DND-41 (cell line): ENCODE measurements around the gene RIMS1.

Experiments used
- ATAC-seq: fragments of 200-7000 bp; cut with Tn5 transposase; 3 replicates; pipeline ENCODE4 v1.9.1; 2021; ENCODE audit warnings: low read depth; ENCODE audit not compliant: insufficient read depth
- DNase-seq: peaks from one replicate; pipeline ENCODE4 v3.0.0-alpha.2; 2020
- H2AFZ ChIP-seq: 2 replicates; pipeline ENCODE4 v1.6.0; 2012; ENCODE audit warnings: low read depth, low read length
- H3K27ac ChIP-seq: 2 replicates; pipeline ENCODE4 v1.5.1; 2012; ENCODE audit warnings: low read length, inconsistent platforms
- H3K27me3 ChIP-seq: fragments of 200-600 bp; sonication (generic); 2 replicates; pipeline ENCODE4 v1.6.0; 2012; ENCODE audit warnings: low read length, mild to moderate bottlenecking, inconsistent platforms; ENCODE audit not compliant: insufficient read depth, poor library complexity
- H3K36me3 ChIP-seq: 2 replicates; pipeline ENCODE4 v1.5.1; 2012; ENCODE audit warnings: low read length, inconsistent platforms; ENCODE audit not compliant: insufficient read depth
- H3K4me1 ChIP-seq: 2 replicates; pipeline ENCODE4 v1.5.1; 2012; ENCODE audit warnings: mild to moderate bottlenecking, low read length; ENCODE audit not compliant: insufficient read depth
- H3K4me2 ChIP-seq: 2 replicates; pipeline ENCODE4 v1.6.0; 2012; ENCODE audit warnings: mild to moderate bottlenecking, moderate library complexity, low read length, inconsistent platforms; ENCODE audit not compliant: insufficient read depth
- H3K4me3 ChIP-seq, 2 experiments: fragments of 200-600 bp in 1 of 2; shearing (Covaris generic) in 1 of 2; 2 replicates each; pipeline ENCODE4 v1.5.1; 2012 to 2016; ENCODE audit warnings: inconsistent platforms in 2 of 2, low read length in 2 of 2, mild to moderate bottlenecking in 2 of 2, low read depth in 1 of 2, moderate library complexity in 1 of 2
- H3K79me2 ChIP-seq: 2 replicates; pipeline ENCODE4 v1.6.0; 2012; ENCODE audit warnings: low read length, inconsistent platforms; ENCODE audit not compliant: insufficient read depth
- H3K9ac ChIP-seq: 2 replicates; pipeline ENCODE4 v1.6.0; 2012; ENCODE audit warnings: low read depth, mild to moderate bottlenecking, inconsistent platforms, low read length, moderate library complexity
- H3K9me3 ChIP-seq: 2 replicates; pipeline ENCODE4 v1.5.1; 2012; ENCODE audit warnings: low read length, moderate library complexity, mild to moderate bottlenecking, inconsistent platforms; ENCODE audit not compliant: insufficient read depth, severe bottlenecking
- H4K20me1 ChIP-seq: 2 replicates; pipeline ENCODE4 v1.6.0; 2012; ENCODE audit warnings: low read length; ENCODE audit not compliant: insufficient read depth
- EZH2 ChIP-seq: IDR thresholded peaks from 3 replicates; pipeline ENCODE4 v1.6.1; 2012; ENCODE audit warnings: borderline replicate concordance, low read depth, mild to moderate bottlenecking, moderate library complexity, low read length, inconsistent platforms; ENCODE audit not compliant: severe bottlenecking
- TF ChIP-seq, protein P1 (sequence below): IDR thresholded peaks from 2 replicates; pipeline ENCODE4 v1.5.1; 2012; ENCODE audit warnings: borderline replicate concordance, low read length, moderate library complexity, mild to moderate bottlenecking; ENCODE audit not compliant: poor library complexity, severe bottlenecking; ENCODE audit errors: extremely low read depth

RIMS1 gene

DNA sequence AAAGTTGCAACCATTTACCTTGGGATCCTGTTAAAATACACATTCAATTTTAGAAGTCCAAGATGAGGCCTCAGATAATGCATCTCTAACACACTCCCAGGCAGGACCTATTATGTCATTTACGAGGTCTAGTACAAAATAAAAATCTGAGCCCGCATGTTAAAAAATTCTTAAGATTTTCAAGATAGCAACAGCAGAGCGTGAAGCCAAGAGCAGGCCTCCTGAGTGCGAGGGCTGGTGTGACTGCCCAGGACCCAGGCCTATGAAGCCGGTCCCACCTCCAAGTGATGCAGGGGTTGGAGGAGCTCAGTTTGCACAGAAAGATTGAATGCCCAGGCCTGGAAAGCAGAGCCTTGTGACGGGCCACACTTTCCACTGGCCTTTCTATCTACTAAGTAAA, 524.4 kb downstream of the RIMS1 start:
- no peak for TF ChIP-seq EZH2
- TF ChIP-seq, protein P1, sequence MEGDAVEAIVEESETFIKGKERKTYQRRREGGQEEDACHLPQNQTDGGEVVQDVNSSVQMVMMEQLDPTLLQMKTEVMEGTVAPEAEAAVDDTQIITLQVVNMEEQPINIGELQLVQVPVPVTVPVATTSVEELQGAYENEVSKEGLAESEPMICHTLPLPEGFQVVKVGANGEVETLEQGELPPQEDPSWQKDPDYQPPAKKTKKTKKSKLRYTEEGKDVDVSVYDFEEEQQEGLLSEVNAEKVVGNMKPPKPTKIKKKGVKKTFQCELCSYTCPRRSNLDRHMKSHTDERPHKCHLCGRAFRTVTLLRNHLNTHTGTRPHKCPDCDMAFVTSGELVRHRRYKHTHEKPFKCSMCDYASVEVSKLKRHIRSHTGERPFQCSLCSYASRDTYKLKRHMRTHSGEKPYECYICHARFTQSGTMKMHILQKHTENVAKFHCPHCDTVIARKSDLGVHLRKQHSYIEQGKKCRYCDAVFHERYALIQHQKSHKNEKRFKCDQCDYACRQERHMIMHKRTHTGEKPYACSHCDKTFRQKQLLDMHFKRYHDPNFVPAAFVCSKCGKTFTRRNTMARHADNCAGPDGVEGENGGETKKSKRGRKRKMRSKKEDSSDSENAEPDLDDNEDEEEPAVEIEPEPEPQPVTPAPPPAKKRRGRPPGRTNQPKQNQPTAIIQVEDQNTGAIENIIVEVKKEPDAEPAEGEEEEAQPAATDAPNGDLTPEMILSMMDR, result no peak
- no peaks in the 10 kb centered on the region for H3K4me1 ChIP-seq
- H3K79me2 ChIP-seq, result no peaks in the 10 kb centered on the region
- ATAC-seq (no peak), DNase-seq (no peak)
- no peaks in the 10 kb centered on the region for H4K20me1 ChIP-seq
- H3K36me3 ChIP-seq, result no peaks in the 10 kb centered on the region
- no peak overlapping the region for H3K27ac ChIP-seq
- H2AFZ ChIP-seq, result no peak overlapping the region
- H3K9me3 ChIP-seq, result no peaks in the 10 kb centered on the region
- H3K27me3 ChIP-seq, result peaks cover 2% of the 10 kb centered on the region
- H3K9ac ChIP-seq, result no peak overlapping the region
- H3K4me2 ChIP-seq, result no peak overlapping the region
- H3K4me3 ChIP-seq, result no peak overlapping the region

DNA sequence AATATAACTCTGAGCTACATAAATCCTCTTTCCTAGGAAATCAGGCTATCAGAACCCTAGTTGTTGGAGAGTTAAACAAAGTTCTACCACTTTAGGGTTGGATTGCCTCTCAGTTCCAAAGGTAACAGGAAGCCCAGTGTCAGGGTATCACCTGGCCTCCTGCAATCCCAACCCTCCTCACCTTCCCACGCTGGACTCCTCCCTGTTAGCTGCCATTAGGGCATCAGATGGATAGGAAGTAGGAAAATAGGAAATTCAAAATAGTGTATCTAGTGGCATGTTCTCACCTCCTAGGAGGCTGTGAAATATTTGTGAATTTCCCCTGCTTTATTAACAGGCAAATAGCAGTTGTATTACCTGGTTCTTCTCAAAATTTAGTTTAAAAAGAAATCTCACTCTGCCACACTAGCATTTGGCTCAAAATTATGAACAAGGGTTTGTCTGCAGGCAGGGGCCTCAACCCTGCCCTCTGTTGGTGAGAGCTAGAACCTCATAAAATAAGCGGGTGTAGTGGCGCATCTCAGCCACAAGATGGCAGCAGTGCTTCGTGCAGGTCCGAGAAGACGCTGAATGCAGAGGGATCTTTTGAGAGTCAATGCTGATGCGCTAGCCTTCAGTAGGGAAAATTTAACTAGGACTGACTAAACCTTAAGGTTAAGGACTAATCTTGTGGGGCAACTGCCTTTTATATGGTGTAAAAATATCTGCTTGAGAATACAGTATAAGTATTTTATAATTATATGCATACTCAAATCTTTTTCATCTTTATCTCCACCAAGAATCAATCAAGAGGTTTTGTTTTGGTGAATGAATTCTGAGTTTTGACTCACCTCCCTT, 525.7 kb downstream of the RIMS1 start:
- no peaks in the 10 kb centered on the region for H3K36me3 ChIP-seq
- H3K4me1 ChIP-seq, result no peaks in the 10 kb centered on the region
- peaks cover 2% of the 10 kb centered on the region for H3K27me3 ChIP-seq
- no peaks in the 10 kb centered on the region for H4K20me1 ChIP-seq
- no peak overlapping the region for H2AFZ ChIP-seq
- no peaks in the 10 kb centered on the region for H3K79me2 ChIP-seq
- DNase-seq (peak; percentile 81), ATAC-seq (peak; percentile 79)
- no peaks in the 10 kb centered on the region for H3K9me3 ChIP-seq
- no peak overlapping the region for H3K9ac ChIP-seq
- H3K27ac ChIP-seq, result no peak overlapping the region
- TF ChIP-seq EZH2, result no peak
- TF ChIP-seq, protein P1, result peak; percentile 100
- no peak overlapping the region for H3K4me3 ChIP-seq
- no peak overlapping the region for H3K4me2 ChIP-seq

DNA sequence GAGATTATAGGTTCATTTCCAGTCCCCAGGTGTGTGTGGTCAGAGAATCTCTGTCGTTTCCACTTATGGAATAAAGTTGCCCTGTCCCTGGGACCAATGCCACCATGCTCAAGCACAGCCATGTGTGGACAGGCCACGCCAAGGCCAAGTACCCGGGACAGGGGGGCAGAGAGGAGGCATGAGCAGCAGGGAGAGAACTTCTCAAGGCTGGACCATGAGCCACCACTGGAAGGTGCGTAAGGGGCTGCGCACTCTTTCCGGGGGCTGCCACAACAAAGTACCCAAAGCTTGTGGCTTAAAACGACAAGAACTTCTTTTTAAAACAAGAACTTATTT, 526.3 kb downstream of the RIMS1 start:
- no peak overlapping the region for H3K4me2 ChIP-seq
- H3K9me3 ChIP-seq, result no peaks in the 10 kb centered on the region
- H3K4me3 ChIP-seq, result no peak overlapping the region
- H2AFZ ChIP-seq, result no peak overlapping the region
- no peak overlapping the region for H3K9ac ChIP-seq
- no peaks in the 10 kb centered on the region for H3K79me2 ChIP-seq
- TF ChIP-seq EZH2, result no peak
- TF ChIP-seq, protein P1, result no peak
- H3K36me3 ChIP-seq, result no peaks in the 10 kb centered on the region
- ATAC-seq, result no peak; the same call in 2 of the 3 replicates
- peaks cover 2% of the 10 kb centered on the region for H3K27me3 ChIP-seq
- no peak for DNase-seq
- no peaks in the 10 kb centered on the region for H3K4me1 ChIP-seq
- H3K27ac ChIP-seq, result no peak overlapping the region
- H4K20me1 ChIP-seq, result no peaks in the 10 kb centered on the region
